Mucosa of gallbladder (tissue), 1 donor: ENCODE results near the gene KNTC1. TPM values are rescaled to one million over a fixed set of nuclear protein-coding genes. Genes with fewer than 3 reads are reported as not detected.
"Not testable (repeated sequence)": the region's sequence is repeated elsewhere in the genome, so short reads cannot be mapped to it uniquely, and the experiment has no call there.

Source experiments
- DNase-seq: peaks from one replicate; pipeline ENCODE4 v3.0.0-alpha.2; 2020; ENCODE audit warnings: low spot score
- total RNA-seq: library from RNA; stranded (reverse); gene quantifications from one replicate; pipeline ENCODE4 v1.2.1, GENCODE V29; 2021
- donor health status: DM: no; HTN: no; CAD: no.

The KNTC1 gene
- total RNA-seq, 1 donor from 2014 or later: 7.2 TPM

DNA sequence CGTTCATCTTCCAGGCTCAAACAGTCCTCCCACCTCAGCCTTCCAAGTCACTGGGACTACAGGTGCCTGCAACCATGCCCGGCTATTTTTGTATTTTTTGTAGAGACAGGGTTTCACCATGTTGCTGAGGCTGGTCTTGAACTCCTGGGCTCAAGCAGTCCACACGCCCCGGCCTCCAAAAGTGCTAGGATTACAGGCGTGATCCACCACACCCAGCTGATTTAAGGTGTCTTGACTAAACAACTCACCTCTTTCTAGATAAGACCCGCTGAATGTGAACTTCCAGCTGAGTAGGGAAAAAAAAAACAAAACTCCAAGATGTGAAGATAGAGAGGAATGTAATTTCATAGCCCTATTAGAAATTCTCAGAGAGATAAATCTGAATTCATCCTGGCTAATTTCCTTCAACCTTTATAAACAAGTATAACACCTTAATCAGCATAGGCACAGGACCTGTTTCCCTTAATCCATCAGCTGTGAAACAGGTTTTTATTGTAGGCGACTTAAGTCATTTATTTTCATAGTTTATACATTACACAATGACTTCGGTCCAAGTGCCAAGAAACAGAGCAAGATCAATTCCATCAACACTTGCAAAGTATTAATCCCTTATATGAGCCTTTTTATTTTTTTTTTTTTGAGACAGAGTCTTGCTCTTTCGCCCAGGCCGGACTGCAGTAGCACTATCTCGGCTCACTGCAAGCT lies 124.6 kb downstream of the KNTC1 start:
- peak; percentile 11 for DNase-seq

DNA sequence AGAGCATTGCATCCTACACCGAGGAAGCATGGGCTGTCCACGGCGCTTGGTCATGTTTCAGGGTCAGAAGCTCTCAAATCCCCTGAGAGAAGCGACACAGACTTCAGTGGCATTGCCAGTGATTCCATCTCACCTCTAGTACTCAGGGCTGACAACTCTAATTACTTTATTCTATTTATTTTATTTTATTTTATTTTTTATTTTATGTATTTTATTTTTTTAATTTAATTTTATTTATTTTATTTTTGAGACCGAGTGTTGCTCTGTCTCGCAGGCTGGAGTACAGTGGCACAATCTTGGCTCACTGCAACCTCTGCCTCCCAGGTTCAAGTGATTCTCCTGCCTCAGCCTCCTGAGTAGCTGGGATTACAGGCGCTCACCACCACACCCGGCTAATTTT lies 126.2 kb downstream of the KNTC1 start:
- not testable (repeated sequence) for DNase-seq

DNA sequence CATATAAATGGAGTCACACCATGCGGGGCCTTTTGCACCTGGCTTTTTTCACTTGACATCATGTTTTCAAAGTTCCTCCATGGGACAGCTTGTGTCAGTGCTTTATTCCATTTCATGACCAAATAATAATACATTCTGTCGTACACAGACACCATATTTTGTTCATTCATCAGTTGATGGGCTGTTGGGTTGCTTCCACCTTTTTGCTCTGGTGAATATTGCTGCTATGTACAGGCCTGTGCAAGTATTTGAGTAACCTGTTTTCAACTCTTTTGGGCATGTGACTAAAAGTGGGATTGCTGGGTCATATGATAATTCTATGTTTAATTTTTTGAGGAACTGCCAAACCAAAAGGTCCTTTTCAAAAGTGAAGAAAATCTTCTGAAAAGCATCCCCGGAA lies 129.2 kb downstream of the KNTC1 start:
- no peak for DNase-seq

DNA sequence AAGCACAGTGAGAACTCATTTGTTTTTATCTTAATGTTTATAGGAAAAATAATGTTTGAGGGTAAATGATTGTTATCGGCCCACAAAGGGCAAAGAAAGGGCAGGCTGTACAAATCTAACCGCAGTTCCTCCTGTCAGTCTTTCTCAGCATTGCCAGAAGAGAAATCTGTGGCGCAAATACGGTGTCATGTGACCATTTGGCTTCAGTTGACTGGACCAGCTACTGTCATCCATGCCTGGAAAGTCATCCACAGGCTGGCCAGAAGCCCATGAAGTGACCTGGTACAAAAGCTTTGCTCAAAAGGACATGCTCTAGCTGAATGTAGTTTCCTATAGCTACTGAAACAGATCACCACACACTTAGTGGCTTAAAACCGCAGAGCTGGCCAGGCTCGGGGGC lies 132.5 kb downstream of the KNTC1 start:
- no peak for DNase-seq

DNA sequence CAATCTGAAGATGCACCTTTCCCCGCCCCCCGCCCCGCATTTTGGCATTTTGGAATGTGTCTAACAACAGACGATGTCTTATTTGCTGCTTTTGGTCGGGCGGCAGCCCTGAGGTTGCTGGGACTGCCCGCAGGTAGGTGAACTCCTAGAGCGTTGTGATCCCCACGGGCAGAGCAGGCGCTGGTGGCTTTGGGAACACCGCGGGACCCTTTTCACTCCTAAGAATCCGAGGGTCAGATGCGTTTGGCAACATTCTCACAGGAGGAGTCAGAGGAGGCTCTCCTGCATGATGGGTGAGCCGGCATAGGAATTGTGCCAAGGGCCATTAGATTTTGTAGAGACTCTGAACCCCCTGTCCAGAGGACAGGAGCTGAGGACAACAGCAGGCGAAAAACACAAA lies 134.2 kb downstream of the KNTC1 start:
- DNase-seq: no peak

DNA sequence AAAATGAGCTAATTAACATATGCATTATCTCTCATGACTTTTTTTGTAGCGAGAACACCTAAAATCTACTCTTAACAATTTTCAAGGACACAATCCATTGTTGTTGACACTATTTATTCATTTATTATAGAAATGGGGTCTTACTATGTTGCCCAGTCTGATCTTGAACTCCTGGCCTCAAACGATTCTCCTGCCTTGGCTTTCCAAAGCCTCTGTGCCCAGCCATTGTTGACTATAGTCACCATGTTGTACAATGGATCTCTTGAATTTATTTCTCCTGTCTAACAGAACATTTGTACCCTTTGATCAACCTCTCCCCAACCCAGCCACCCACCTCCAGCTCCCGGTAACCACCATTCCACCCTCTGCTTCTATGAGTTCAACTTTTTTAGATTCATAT lies 134.9 kb downstream of the KNTC1 start:
- DNase-seq: no peak

DNA sequence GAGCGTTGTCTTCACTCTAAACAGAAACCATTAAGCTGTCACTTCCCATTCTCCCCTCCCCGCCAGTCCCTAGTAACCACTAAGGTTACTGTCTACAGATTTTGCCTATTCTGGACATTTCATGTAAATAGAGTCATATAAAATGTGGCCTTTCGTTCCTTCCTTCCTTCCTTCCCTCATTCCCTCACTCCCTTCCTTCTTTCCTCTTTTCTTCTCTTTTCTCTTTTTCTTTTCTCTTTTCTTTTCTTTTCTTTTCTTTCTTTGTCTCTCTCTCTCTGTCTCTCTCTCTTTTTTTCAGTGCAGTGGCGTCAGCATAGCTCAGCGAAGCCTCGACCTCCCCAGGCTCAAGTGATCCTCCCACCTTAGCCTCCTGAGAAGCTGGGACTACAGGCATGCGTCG lies 138.3 kb downstream of the KNTC1 start:
- no peak for DNase-seq

DNA sequence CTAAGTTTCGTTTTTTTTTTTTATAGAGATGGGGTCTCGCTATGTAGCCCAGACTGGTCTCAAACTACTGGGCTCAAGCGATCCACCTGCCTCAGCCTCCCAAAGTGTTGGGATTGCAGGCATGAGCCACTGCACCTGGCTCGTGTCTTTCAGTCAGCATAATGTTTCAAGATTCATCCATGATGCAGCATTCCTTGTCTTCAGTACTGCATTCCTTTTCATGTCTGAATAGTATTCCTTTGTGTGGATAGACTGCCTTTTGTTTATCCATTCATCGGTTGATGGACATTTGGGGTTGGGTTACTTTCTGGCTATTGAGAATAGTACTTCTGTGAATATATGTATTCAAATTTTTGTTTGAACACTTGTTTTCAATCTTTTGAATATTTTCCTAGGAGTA lies 138.7 kb downstream of the KNTC1 start:
- DNase-seq: no peak

DNA sequence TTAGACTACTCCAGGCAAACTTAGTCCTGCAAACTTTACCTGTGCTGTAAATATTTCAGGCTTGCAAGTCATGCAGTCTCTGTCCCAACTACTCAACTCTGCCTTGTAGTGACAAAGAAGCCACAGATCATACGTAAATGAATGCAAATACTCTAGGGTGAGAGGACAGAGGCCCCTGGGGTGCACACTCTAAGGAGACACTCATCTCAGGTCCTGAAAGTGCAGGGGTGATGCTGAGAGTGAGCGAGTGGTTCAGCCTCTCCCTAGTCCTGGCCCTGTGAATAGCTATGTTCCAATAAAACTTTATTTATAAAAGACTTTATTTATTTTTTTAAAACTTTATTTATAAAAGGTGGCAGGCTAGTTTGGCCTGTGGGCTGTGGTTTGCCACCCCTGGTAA lies 141.2 kb downstream of the KNTC1 start:
- no peak for DNase-seq

DNA sequence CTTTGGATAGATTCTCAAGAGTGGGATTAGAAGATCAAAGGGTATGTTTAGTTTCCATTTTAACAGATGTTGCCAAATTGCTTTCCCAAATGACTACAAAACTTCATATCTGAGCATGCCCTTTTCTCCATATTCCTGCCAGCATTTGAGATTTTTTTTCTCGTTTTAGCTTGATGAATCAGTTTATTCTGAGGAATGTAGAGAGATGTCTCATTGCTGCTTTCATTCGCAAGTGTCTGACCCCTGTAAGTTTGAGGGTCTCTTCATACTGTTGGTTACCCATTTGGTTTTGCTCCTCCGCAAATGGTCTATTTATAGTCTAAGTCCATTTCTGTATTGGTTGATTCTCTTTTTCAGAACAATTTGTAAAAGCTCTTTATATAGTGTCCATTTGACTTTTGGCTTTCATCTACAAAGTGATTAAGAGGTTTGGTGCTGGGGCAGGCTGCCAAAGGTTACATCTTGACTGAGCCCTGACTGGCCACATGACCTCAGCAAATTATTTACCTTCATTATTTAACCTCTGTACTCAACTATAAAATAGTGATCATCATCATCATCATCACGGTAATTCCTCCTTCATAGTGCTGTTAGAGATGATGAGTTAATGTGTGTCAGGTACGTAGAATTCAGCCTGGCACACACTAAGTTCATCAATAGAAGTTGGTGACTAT lies 142.5 kb downstream of the KNTC1 start:
- DNase-seq: no peak

DNA sequence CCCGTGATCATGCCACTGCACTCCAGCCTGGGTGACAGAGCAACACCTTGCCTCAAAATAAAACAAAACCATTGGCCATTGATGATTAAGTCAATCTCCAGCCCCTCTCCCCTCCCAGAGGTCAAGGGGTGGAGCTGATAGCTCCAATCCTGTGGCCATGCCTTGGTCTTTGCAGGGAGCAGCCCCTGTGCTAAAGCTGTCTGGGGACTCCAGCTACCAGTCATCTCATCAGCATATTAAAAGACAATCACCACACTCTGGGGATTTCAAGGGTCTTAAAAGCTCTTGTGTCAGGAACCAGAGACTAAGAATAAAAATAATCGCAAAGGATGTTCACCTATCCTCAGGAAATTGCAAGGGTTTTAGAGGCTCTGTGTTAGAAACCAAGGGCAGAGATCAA lies 145.5 kb downstream of the KNTC1 start:
- DNase-seq: no peak

Other genes starting within 250 kb of the KNTC1 start
- 71.6 TPM for gene CLIP1, start 104.6 kb upstream of the KNTC1 start, total RNA-seq
- 19.0 TPM for gene ZCCHC8, start 26.3 kb upstream of the KNTC1 start, total RNA-seq
- 53.1 TPM for gene RSRC2, start 313 bp upstream of the KNTC1 start, total RNA-seq
- gene HCAR2, start 176.1 kb downstream of the KNTC1 start, total RNA-seq: not detected
- gene HCAR3, start 189.6 kb downstream of the KNTC1 start, total RNA-seq: not detected
- 0.20 TPM for gene HCAR1, start 203.6 kb downstream of the KNTC1 start, total RNA-seq
- 38.0 TPM for gene DENR, start 225.6 kb downstream of the KNTC1 start, total RNA-seq
- gene CCDC62, start 247.3 kb downstream of the KNTC1 start, total RNA-seq: 0.32 TPM